ENCODE measurements around the gene CTNND2.

DNA sequence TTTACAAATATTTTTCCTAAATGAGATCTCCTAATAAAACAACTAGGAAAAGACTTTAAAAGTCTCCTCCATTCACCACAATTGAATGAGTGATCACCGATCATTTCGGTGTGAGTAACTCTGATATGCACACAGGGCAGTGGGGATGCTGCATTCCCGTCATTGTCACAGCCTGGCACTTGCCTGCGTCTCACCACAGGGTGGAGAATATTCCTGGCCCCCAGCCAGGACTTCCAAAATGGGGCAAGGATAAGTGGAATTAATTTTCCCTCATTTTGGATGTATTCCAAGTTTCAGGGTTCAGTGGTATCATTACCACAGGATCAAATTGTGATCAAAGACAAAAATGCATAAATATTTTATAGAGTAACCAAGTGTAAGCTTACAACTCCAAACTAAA lies 107.1 kb downstream of the CTNND2 start:
- TF ChIP-seq, protein P1, sequence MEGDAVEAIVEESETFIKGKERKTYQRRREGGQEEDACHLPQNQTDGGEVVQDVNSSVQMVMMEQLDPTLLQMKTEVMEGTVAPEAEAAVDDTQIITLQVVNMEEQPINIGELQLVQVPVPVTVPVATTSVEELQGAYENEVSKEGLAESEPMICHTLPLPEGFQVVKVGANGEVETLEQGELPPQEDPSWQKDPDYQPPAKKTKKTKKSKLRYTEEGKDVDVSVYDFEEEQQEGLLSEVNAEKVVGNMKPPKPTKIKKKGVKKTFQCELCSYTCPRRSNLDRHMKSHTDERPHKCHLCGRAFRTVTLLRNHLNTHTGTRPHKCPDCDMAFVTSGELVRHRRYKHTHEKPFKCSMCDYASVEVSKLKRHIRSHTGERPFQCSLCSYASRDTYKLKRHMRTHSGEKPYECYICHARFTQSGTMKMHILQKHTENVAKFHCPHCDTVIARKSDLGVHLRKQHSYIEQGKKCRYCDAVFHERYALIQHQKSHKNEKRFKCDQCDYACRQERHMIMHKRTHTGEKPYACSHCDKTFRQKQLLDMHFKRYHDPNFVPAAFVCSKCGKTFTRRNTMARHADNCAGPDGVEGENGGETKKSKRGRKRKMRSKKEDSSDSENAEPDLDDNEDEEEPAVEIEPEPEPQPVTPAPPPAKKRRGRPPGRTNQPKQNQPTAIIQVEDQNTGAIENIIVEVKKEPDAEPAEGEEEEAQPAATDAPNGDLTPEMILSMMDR (conservative IDR thresholded peaks at IDR 0.05) = peak; percentile 20; the same call in 1 of the 2 replicates
- no peak for TF ChIP-seq ZFX (IDR thresholded peaks at IDR 0.05)

Data from C4-2B (cell line).